Gastroesophageal sphincter (tissue), 4 donors: ENCODE results near the gene CSNK2A2. TPM values are rescaled to one million over a fixed set of nuclear protein-coding genes. Genes with fewer than 3 reads are reported as not detected.

Experiments used
- ATAC-seq: fragments of 150-250 bp; one replicate; pipeline ENCODE4 v1.9.1; 2016; ENCODE audit warnings: mild to moderate bottlenecking, moderate library complexity
- H3K27ac ChIP-seq, 4 donors: fragments of 200-600 bp; sonication (generic) in 3 of 4; 1 replicate in 3 of 4; 2 replicates in 1 of 4; pipeline ENCODE4 v1.5.1; 2016 to 2019
- H3K27me3 ChIP-seq: fragments of 200-600 bp; sonication (generic); one replicate; pipeline ENCODE4 v1.5.1; 2019
- H3K36me3 ChIP-seq, 2 donors: fragments of 200-600 bp; sonication (generic); one replicate each; pipeline ENCODE4 v1.5.1; 2019; ENCODE audit warnings: control low read depth in 1 of 2
- H3K4me1 ChIP-seq, 3 donors: fragments of 200-600 bp; sonication (generic); 1 replicate in 2 of 3; 2 replicates in 1 of 3; pipeline ENCODE4 v1.5.1; 2016 to 2019; ENCODE audit warnings: control low read depth in 2 of 3
- H3K4me3 ChIP-seq, 2 donors: fragments of 200-600 bp; sonication (generic); one replicate each; pipeline ENCODE4 v1.5.1; 2019; ENCODE audit warnings: mild to moderate bottlenecking in 1 of 2, moderate library complexity in 1 of 2
- H3K9me3 ChIP-seq, 3 donors: fragments of 200-600 bp; sonication (generic); one replicate each; pipeline ENCODE4 v1.5.1; 2017 to 2019; ENCODE audit warnings: control low read depth in 2 of 3
- CTCF ChIP-seq, 4 experiments: fragments of 200-600 bp in 2 of 4; fragments of 450-650 bp in 2 of 4; sonication (generic) in 1 of 4; IDR thresholded peaks; one replicate each; pipeline ENCODE4 v1.5.1; 2017 to 2019; ENCODE audit warnings: antibody characterized with exemption in 4 of 4, mild to moderate bottlenecking in 2 of 4, moderate library complexity in 2 of 4
- EP300 ChIP-seq: sonication (generic); formaldehyde crosslinking; IDR thresholded peaks from one replicate; pipeline ENCODE4 v1.6.1; 2017; ENCODE audit warnings: antibody characterized with exemption, mild to moderate bottlenecking
- POLR2A ChIP-seq, 2 donors: fragments of 450-650 bp; IDR thresholded peaks; one replicate each; pipeline ENCODE4 v1.6.1; 2017; ENCODE audit warnings: antibody characterized with exemption in 2 of 2, mild to moderate bottlenecking in 2 of 2, moderate library complexity in 1 of 2
- POLR2AphosphoS5 ChIP-seq: sonication (generic); formaldehyde crosslinking; IDR thresholded peaks from one replicate; pipeline ENCODE4 v1.6.1; 2017; ENCODE audit warnings: antibody characterized with exemption
- WGBS, 2 donors: methylation state at CpG; one replicate each; pipeline ENCODE4 v1.1.5; 2018; ENCODE audit warnings: low coverage in 1 of 2; 5-methylcytosine and 5-hydroxymethylcytosine counted together
- total RNA-seq, 4 donors: library from RNA; depleted of rRNA; stranded (reverse); fragments of >200 nt; gene quantifications; one replicate each; pipeline ENCODE4 v1.1.0, GENCODE V29; 2016

Gene CSNK2A2
- total RNA-seq, result 10 to 100 TPM; 34.3 to 54.4 (median 39.0) TPM

- peak within 1 kb of the TSS; percentile 85 to 91 for H3K4me3 ChIP-seq
- WGBS, 2 donors, result 8 to 13% methylated on average over 7 to 10 of the region's 52 CpGs
- peak; percentile 97 for ATAC-seq
- H3K9me3 ChIP-seq, result no peaks in the 10 kb centered on the region
- peak within 1 kb of the TSS in 3 of 4 donors; percentile 50 to 71 (median 71) for H3K27ac ChIP-seq
- peak; percentile 14 to 31 for TF ChIP-seq POLR2A (IDR thresholded peaks at IDR 0.05)
- TF ChIP-seq POLR2AphosphoS5, result no peak
- TF ChIP-seq CTCF (IDR thresholded peaks at IDR 0.05), result peak in 3 of 4 experiments; percentile 30 to 53 (median 46)
- TF ChIP-seq EP300, result no peak
- H3K4me1 ChIP-seq, result peaks cover 0 to 48% (median 13%) of the 10 kb centered on the region in 3 donors
- peaks cover 8% of the 10 kb centered on the region for H3K27me3 ChIP-seq
- H3K36me3 ChIP-seq, result peaks cover 0 to 32% of the 10 kb centered on the region in 2 donors
Measured at GRCh38 chr16:58198022-58198683, at the start of gene CSNK2A2. TSS of gene CSNK2A2 (minus strand) at chr16:58198106. CDS start at chr16:58197736, 370 bp downstream.

- peaks cover 0 to under 1% (median 0%) of the 10 kb centered on the region in 3 donors for H3K4me1 ChIP-seq
- no peaks in the 10 kb centered on the region for H3K36me3 ChIP-seq
- ATAC-seq, result no peak
- 29 to 38% methylated on average over 7 to 8 of the region's 8 CpGs for WGBS, 2 donors
- peaks cover 25% of the 10 kb centered on the region for H3K27me3 ChIP-seq
- H3K27ac ChIP-seq, result no peak overlapping the region
- H3K4me3 ChIP-seq, result no peak overlapping the region
- no peaks in the 10 kb centered on the region for H3K9me3 ChIP-seq
- TF ChIP-seq POLR2AphosphoS5, result no peak
- TF ChIP-seq POLR2A (IDR thresholded peaks at IDR 0.05), result no peak
- TF ChIP-seq EP300, result no peak
- TF ChIP-seq CTCF (IDR thresholded peaks at IDR 0.05), result no peak
Measured at GRCh38 chr16:58243528-58244004, 45.7 kb upstream of the CSNK2A2 start.

- 7 to 17% methylated on average over 5 of the region's 5 CpGs for WGBS, 2 donors
- ATAC-seq, result no peak
Measured at GRCh38 chr16:58236831-58237230, 38.9 kb upstream of the CSNK2A2 start.

GRCh38 chr16:58236231-58236690 lies 38.4 kb upstream of the CSNK2A2 start:
- peak; percentile 83 for ATAC-seq
- peak overlapping the region; percentile 3 to 41 for H3K4me3 ChIP-seq

More at GRCh38 chr16:58236831-58237230, 38.9 kb upstream of the CSNK2A2 start:
- H3K4me1 ChIP-seq, result peaks cover 0 to 11% (median 0%) of the 10 kb centered on the region in 3 donors
- H3K9me3 ChIP-seq, result no peaks in the 10 kb centered on the region
- H3K27me3 ChIP-seq, result peaks cover 22% of the 10 kb centered on the region
- no peaks in the 10 kb centered on the region for H3K36me3 ChIP-seq
- H3K4me3 ChIP-seq, result peak overlapping the region in 1 of 2 donors; percentile 41
- H3K27ac ChIP-seq, result no peak overlapping the region
- TF ChIP-seq POLR2A (IDR thresholded peaks at IDR 0.05) (no peak), POLR2AphosphoS5 (no peak), EP300 (no peak)

More at GRCh38 chr16:58236231-58236690, 38.4 kb upstream of the CSNK2A2 start:
- Histone ChIP-seq H3K4me1 (peaks cover 0 to 11% (median 0%) of the 10 kb centered on the region in 3 donors), H3K27me3 (peaks cover 20% of the 10 kb centered on the region), H3K9me3 (no peaks in the 10 kb centered on the region), H3K27ac (no peak overlapping the region), H3K36me3 (no peaks in the 10 kb centered on the region)
- 0 to 1% methylated on average over 3 to 13 of the region's 13 CpGs for WGBS, 2 donors
- TF ChIP-seq POLR2A (IDR thresholded peaks at IDR 0.05) (no peak), EP300 (no peak), CTCF (IDR thresholded peaks at IDR 0.05) (no peak), POLR2AphosphoS5 (no peak)
